RWPE2 (cell line): ENCODE data around the gene ZDHHC8.

ENCODE experiments used
- ATAC-seq: fragments of 200-7000 bp; cut with Tn5 transposase; 3 replicates; pipeline ENCODE4 v1.9.1; 2021; ENCODE audit warnings: low read depth
- DNase-seq: peaks from one replicate; pipeline ENCODE4 v3.0.0-alpha.2; 2020; ENCODE audit warnings: low spot score
- H3K27ac ChIP-seq: fragments of 450-650 bp; 2 replicates; pipeline ENCODE4 v1.5.1; 2017; ENCODE audit warnings: mild to moderate bottlenecking; ENCODE audit not compliant: poor library complexity, severe bottlenecking
- H3K27me3 ChIP-seq: fragments of 250-450 bp; sonication (Bioruptor Pico); 2 replicates; pipeline ENCODE4 v1.5.1; 2021; ENCODE audit warnings: mild to moderate bottlenecking, moderate library complexity; ENCODE audit not compliant: insufficient read depth, poor library complexity, severe bottlenecking
- H3K36me3 ChIP-seq: fragments of 250-450 bp; sonication (Bioruptor Pico); 2 replicates; pipeline ENCODE4 v1.5.1; 2020; ENCODE audit warnings: low read depth, mild to moderate bottlenecking, moderate library complexity
- H3K4me1 ChIP-seq: fragments of 250-450 bp; sonication (Bioruptor Pico); 2 replicates; pipeline ENCODE4 v1.5.1; 2021; ENCODE audit warnings: mild to moderate bottlenecking, moderate library complexity; ENCODE audit not compliant: insufficient read depth, poor library complexity, severe bottlenecking
- H3K4me3 ChIP-seq: fragments of 250-450 bp; sonication (Bioruptor Pico); 2 replicates; pipeline ENCODE4 v1.5.1; 2021; ENCODE audit warnings: mild to moderate bottlenecking, moderate library complexity; ENCODE audit not compliant: severe bottlenecking
- H3K9me3 ChIP-seq: fragments of 250-450 bp; sonication (Bioruptor Pico); 2 replicates; pipeline ENCODE4 v1.5.1; 2021; ENCODE audit warnings: mild to moderate bottlenecking, moderate library complexity; ENCODE audit not compliant: severe bottlenecking
- CTCF ChIP-seq: fragments of 450-650 bp; IDR thresholded peaks from one replicate; pipeline ENCODE4 v1.5.1; 2017; ENCODE audit warnings: mild to moderate bottlenecking, moderate library complexity; ENCODE audit not compliant: poor library complexity, severe bottlenecking

Gene ZDHHC8

GRCh38 chr22:20191000-20191515 is 59.5 kb downstream of the ZDHHC8 start:
- ATAC-seq, result no peak
- no peak for DNase-seq
- Histone ChIP-seq H3K27me3 (no peaks in the 10 kb centered on the region), H3K9me3 (no peaks in the 10 kb centered on the region), H3K36me3 (no peaks in the 10 kb centered on the region), H3K4me1 (no peaks in the 10 kb centered on the region), H3K27ac (no peak overlapping the region), H3K4me3 (no peak overlapping the region)
- no peak for TF ChIP-seq CTCF

GRCh38 chr22:20191803-20192202 is 60.2 kb downstream of the ZDHHC8 start:
- H3K27me3 ChIP-seq, result no peaks in the 10 kb centered on the region
- ATAC-seq, result no peak

GRCh38 chr22:20192293-20192971 is 60.8 kb downstream of the ZDHHC8 start:
- H3K27ac ChIP-seq, result no peak overlapping the region
- DNase-seq, result no peak
- no peaks in the 10 kb centered on the region for H3K4me1 ChIP-seq
- no peaks in the 10 kb centered on the region for H3K36me3 ChIP-seq
- no peak for TF ChIP-seq CTCF
- no peak overlapping the region for H3K4me3 ChIP-seq
- H3K27me3 ChIP-seq, result no peaks in the 10 kb centered on the region
- no peak for ATAC-seq
- H3K9me3 ChIP-seq, result no peaks in the 10 kb centered on the region

More at GRCh38 chr22:20191803-20192202, 60.2 kb downstream of the ZDHHC8 start:
- H3K4me3 ChIP-seq, result no peak overlapping the region
- no peaks in the 10 kb centered on the region for H3K36me3 ChIP-seq
- no peak overlapping the region for H3K27ac ChIP-seq
- no peaks in the 10 kb centered on the region for H3K9me3 ChIP-seq
- TF ChIP-seq CTCF, result no peak
- DNase-seq, result no peak
- H3K4me1 ChIP-seq, result no peaks in the 10 kb centered on the region

GRCh38 chr22:20192972-20193760 is 61.6 kb downstream of the ZDHHC8 start:
- no peaks in the 10 kb centered on the region for H3K9me3 ChIP-seq
- ATAC-seq, result no peak
- H3K36me3 ChIP-seq, result no peaks in the 10 kb centered on the region
- no peaks in the 10 kb centered on the region for H3K27me3 ChIP-seq
- DNase-seq, result no peak
- TF ChIP-seq CTCF, result no peak
- no peaks in the 10 kb centered on the region for H3K4me1 ChIP-seq
- no peak overlapping the region for H3K27ac ChIP-seq
- no peak overlapping the region for H3K4me3 ChIP-seq
